ENCODE data around the gene CACNA1A. TPM values are rescaled to one million over a fixed set of nuclear protein-coding genes. Genes with fewer than 3 reads are reported as not detected.

CACNA1A gene
- total and polyA plus RNA-seq, 9 donors, result 0.58 to 2.8 (median 1.4) TPM

DNA sequence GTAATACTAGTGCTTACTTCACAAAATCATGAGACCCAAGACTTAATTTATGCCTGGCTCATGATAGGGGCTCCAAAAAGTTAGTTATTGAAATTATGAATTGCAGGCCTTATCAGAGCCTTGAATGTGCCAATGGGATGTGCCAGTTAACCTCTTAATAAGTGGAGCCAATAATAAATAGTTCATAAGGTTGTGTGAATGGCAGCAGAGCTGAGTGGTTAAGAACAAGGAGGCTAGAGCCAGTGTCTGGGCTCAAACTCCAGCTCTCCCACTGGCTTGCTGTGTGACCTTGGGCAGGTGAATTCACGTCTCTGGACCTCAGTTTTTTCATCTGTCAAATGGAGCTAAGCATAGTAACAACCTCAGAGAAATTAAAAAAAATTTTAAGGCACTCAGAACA lies 222.4 kb downstream of the CACNA1A start:
- H3K36me3 ChIP-seq (ENCODE audit: control insufficient read depth, insufficient read depth, low read length), result no peaks in the 10 kb centered on the region
- DNase-seq, result no peak
- WGBS (ENCODE audit: insufficient coverage), result no CpG with 5 or more reads among the region's 1 CpG
- H3K4me1 ChIP-seq (ENCODE audit: control insufficient read depth, insufficient read depth, low read length), result no peaks in the 10 kb centered on the region
- H3K9me3 ChIP-seq (replicated peaks; ENCODE audit: control insufficient read depth, low read depth, low read length), result no peaks in the 10 kb centered on the region
- H3K27me3 ChIP-seq (ENCODE audit: control insufficient read depth, insufficient read depth, low read length), result peaks cover 5% of the 10 kb centered on the region
- no peak overlapping the region for H3K27ac ChIP-seq (ENCODE audit: low read length)
- H3K4me3 ChIP-seq (ENCODE audit: low read length), result no peak overlapping the region

DNA sequence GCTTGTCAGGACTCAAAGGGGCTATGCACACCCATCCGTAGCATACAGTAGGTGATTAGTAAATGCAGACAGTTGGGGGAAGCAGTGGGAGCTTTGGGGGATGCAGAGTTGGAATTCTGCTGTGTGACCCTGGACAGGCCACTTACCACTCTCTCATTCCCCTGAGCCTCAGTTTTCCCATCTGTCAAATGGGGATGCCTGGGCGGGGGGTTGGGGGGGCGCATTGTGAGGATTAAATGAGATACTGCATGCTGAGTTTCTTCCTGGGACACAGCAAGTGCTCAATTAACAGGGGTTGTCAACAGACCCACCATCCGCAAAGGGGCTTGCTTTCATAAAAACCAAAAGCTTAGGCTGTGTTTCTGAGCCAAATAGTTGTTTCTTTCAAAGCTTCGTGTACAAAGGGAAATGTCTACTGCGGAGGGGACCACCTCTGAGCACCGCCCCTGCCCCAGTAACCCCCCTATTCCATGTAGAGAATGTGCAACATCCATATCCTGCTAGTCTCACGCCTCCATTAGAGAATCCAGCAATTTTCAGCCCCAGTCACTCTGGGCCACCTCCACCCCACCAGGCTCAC lies 223.7 kb downstream of the CACNA1A start:
- H3K27ac ChIP-seq (ENCODE audit: low read length), result no peak overlapping the region
- H3K4me3 ChIP-seq (ENCODE audit: low read length), result no peak overlapping the region
- 54% methylated on average over 6 of the region's 8 CpGs for WGBS (ENCODE audit: insufficient coverage)
- peaks cover 5% of the 10 kb centered on the region for H3K27me3 ChIP-seq (ENCODE audit: control insufficient read depth, insufficient read depth, low read length)
- no peaks in the 10 kb centered on the region for H3K9me3 ChIP-seq (replicated peaks; ENCODE audit: control insufficient read depth, low read depth, low read length)
- DNase-seq, result no peak
- no peaks in the 10 kb centered on the region for H3K4me1 ChIP-seq (ENCODE audit: control insufficient read depth, insufficient read depth, low read length)
- H3K36me3 ChIP-seq (ENCODE audit: control insufficient read depth, insufficient read depth, low read length), result no peaks in the 10 kb centered on the region

DNA sequence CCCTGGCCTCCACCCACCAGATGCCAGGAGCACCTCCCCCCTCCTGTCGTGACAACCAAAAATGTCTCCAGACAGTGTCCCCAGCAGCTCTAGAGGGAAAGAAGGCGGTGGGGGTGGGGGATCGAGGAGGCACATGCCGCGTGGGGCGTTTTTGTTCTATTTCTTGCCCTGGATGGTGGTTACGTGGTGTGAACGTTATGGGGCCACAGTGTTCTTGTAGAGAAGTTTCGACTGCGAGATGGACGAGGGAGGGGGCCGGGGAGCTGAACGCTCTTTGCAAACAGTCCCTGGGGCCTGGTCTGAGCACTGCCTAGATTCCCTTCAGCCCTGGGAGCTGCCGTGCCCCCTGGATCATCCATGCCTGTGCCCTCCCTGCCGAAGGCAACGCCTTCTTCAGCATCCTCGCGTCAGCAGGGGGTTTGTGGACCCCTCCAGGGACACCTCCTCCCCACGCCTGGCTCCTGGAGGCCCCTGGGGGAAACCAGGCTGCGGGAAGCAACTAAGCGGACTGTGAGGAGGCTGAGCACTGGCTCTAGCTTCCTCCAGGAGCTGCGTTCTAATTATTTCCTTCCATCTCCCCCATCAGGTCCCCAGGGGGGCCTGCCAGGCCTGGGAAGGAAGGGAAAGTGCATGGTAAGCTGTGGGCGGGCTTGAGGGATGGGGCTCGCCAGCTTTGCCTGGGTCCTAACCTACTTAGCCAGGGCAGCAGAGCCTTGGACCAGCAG lies 224.6 kb downstream of the CACNA1A start:
- 40% methylated on average over 17 of the region's 24 CpGs for WGBS (ENCODE audit: insufficient coverage)
- H3K27me3 ChIP-seq (ENCODE audit: control insufficient read depth, insufficient read depth, low read length), result peaks cover 5% of the 10 kb centered on the region
- no peaks in the 10 kb centered on the region for H3K4me1 ChIP-seq (ENCODE audit: control insufficient read depth, insufficient read depth, low read length)
- no peak for DNase-seq
- H3K9me3 ChIP-seq (replicated peaks; ENCODE audit: control insufficient read depth, low read depth, low read length), result no peaks in the 10 kb centered on the region
- H3K36me3 ChIP-seq (ENCODE audit: control insufficient read depth, insufficient read depth, low read length), result no peaks in the 10 kb centered on the region
- H3K4me3 ChIP-seq (ENCODE audit: low read length), result no peak overlapping the region
- H3K27ac ChIP-seq (ENCODE audit: low read length), result no peak overlapping the region

DNA sequence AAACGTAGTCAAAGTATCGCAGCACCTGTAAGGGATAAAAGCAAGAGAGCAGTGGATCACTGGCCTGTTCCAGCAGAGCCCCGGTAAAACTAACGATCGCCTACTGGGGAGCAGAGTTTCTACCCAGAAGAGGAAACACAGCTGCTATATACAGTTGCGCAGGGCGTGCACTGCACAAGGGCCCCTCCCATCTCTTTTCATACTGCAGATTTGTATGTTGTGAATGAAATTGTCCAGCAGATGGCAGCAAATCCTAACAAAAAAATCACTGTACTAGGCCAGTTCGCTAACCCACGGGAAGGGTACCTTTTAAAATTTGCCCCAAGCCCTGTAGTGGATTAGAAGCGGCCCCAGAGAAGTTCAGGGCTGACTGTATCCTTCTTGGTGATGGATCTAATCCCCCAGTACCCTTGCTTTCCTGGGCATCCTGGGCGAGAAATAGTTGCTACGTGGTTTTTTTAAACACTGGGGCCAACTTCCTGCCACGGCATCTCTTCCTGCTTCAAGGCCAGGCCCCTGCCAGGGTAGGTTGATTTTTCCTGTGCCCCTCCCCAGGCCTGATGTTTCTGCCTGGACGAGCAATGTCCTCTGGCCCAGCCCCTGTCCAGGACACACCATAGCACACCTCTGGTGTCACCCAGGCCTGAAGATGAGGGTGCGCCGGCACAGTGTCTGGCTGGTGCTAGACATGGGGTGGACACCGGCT lies 229.0 kb downstream of the CACNA1A start:
- peak; percentile 81 for DNase-seq
- H3K36me3 ChIP-seq (ENCODE audit: control insufficient read depth, insufficient read depth, low read length), result no peaks in the 10 kb centered on the region
- H3K4me1 ChIP-seq (ENCODE audit: control insufficient read depth, insufficient read depth, low read length), result no peaks in the 10 kb centered on the region
- H3K4me3 ChIP-seq (ENCODE audit: low read length), result no peak overlapping the region
- 70% methylated on average over 13 of the region's 17 CpGs for WGBS (ENCODE audit: insufficient coverage)
- H3K9me3 ChIP-seq (replicated peaks; ENCODE audit: control insufficient read depth, low read depth, low read length), result no peaks in the 10 kb centered on the region
- no peak overlapping the region for H3K27ac ChIP-seq (ENCODE audit: low read length)
- peaks cover 5% of the 10 kb centered on the region for H3K27me3 ChIP-seq (ENCODE audit: control insufficient read depth, insufficient read depth, low read length)

DNA sequence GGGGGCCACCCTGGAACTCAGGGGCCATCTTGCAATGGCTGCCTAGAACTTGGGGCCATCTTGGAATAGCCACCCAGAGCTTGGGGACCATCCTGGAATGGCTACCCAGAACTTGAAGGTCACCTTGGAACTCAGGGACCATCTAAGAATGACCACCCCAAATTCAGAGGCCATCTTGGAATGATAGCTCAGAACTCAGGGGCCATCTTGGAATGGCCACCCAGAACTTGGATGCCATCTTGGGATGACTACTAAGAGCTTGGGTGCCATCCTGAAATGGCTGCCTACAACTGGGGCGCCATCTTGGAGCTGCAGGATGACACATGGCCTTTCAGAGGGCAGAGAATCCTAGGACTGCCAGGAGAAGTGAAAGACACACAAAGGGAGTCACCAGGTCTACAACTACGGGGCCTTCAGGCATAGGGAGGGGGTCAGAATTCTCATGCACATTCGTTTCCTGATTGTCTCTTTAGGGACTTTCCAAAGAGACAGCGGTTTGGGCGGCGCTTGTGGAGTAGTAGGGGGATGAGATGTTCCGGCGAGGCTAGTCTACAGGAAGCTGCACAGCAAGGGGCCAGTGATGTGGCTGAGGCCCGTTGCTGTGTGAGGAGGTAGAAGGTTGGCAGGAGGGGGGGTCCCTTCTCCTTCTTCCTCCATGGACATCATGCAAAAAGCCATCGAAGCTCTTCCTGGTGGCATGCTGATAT lies 231.1 kb downstream of the CACNA1A start:
- Histone ChIP-seq H3K36me3 (ENCODE audit: control insufficient read depth, insufficient read depth, low read length) (no peaks in the 10 kb centered on the region), H3K27ac (ENCODE audit: low read length) (no peak overlapping the region), H3K9me3 (replicated peaks; ENCODE audit: control insufficient read depth, low read depth, low read length) (peaks cover 4% of the 10 kb centered on the region), H3K27me3 (ENCODE audit: control insufficient read depth, insufficient read depth, low read length) (no peaks in the 10 kb centered on the region), H3K4me3 (ENCODE audit: low read length) (no peak overlapping the region), H3K4me1 (ENCODE audit: control insufficient read depth, insufficient read depth, low read length) (no peaks in the 10 kb centered on the region)
- 84% methylated on average over 8 of the region's 10 CpGs for WGBS (ENCODE audit: insufficient coverage)
- no peak for DNase-seq

DNA sequence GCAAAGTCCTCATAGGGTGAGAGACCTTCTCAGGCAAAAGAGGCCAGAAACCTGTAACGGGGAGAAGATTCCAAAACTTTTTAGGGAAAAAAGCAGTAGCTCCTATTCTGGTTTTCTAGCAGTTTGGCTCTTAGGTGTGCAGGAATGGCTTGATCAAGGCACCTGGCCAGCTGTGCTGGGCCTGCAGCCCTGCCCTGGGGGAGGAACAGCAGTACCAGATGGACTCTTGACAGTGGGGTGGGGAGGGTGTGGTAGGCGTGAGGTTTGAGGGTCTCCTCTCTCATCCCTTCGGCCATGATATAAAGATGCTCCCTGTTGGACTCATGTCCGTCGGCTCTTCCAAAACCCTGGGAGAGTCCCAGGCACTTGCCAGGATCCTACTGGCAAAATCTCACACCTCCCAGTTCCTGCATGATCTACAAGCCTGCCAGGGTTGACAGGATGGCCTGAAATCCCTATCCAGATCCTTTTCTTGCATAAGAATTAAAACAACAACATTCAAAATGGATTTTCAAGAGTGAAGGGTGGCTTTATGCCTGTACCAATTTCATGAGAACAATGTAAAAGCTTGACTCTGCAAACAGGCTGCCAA lies 235.7 kb downstream of the CACNA1A start:
- no peak for DNase-seq
- Histone ChIP-seq H3K4me1 (ENCODE audit: control insufficient read depth, insufficient read depth, low read length) (no peaks in the 10 kb centered on the region), H3K9me3 (replicated peaks; ENCODE audit: control insufficient read depth, low read depth, low read length) (peaks cover 4% of the 10 kb centered on the region), H3K27me3 (ENCODE audit: control insufficient read depth, insufficient read depth, low read length) (peaks cover 2% of the 10 kb centered on the region), H3K4me3 (ENCODE audit: low read length) (no peak overlapping the region), H3K27ac (ENCODE audit: low read length) (no peak overlapping the region), H3K36me3 (ENCODE audit: control insufficient read depth, insufficient read depth, low read length) (no peaks in the 10 kb centered on the region)
- 73% methylated on average over 3 of the region's 5 CpGs for WGBS (ENCODE audit: insufficient coverage)

DNA sequence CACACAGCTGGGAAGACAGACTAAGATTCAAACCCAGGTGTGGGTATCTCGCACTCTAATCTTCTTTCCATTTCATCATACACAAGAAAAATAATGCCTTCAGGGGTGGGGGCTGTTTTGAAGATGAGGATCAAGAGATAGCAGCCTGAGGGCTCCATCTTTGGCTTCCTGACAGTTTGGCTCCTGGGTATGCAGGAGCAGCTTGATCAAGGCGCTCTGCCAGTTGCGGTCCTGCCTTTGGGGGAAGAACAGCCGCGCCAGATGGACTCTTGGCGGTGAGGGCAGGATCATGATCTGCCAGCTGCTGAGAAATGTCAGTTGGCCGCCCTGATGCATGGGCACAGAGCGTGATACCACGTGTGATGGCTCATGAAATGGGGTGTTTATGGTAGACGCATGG lies 236.9 kb downstream of the CACNA1A start:
- DNase-seq, result no peak
- Histone ChIP-seq H3K9me3 (replicated peaks; ENCODE audit: control insufficient read depth, low read depth, low read length) (peaks cover 4% of the 10 kb centered on the region), H3K27ac (ENCODE audit: low read length) (no peak overlapping the region), H3K36me3 (ENCODE audit: control insufficient read depth, insufficient read depth, low read length) (no peaks in the 10 kb centered on the region), H3K27me3 (ENCODE audit: control insufficient read depth, insufficient read depth, low read length) (peaks cover 2% of the 10 kb centered on the region), H3K4me3 (ENCODE audit: low read length) (no peak overlapping the region), H3K4me1 (ENCODE audit: control insufficient read depth, insufficient read depth, low read length) (no peaks in the 10 kb centered on the region)
- 96% methylated on average over 8 of the region's 10 CpGs for WGBS (ENCODE audit: insufficient coverage)

DNA sequence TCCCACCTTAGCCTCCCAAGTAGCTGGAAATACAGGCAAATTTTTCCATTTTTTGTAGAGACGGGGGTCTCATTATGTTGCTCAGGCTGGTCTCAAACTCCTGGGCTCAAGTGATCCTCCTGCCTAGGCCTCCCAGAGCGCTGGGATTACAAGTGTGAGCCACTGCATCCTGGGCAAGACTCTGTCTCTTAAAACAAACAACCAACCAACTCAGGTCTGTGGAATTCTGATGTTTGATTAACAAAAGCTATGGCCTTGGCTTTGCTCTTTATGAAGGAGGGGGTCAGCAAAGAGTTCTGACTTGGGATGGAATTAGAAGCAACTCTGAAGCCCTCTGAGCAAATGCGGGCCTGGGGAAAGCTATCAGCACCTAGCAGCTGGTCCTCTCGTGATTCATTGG lies 238.4 kb downstream of the CACNA1A start:
- Histone ChIP-seq H3K4me3 (ENCODE audit: low read length) (no peak overlapping the region), H3K27ac (ENCODE audit: low read length) (no peak overlapping the region), H3K4me1 (ENCODE audit: control insufficient read depth, insufficient read depth, low read length) (no peaks in the 10 kb centered on the region), H3K36me3 (ENCODE audit: control insufficient read depth, insufficient read depth, low read length) (no peaks in the 10 kb centered on the region), H3K9me3 (replicated peaks; ENCODE audit: control insufficient read depth, low read depth, low read length) (peaks cover 4% of the 10 kb centered on the region), H3K27me3 (ENCODE audit: control insufficient read depth, insufficient read depth, low read length) (peaks cover 5% of the 10 kb centered on the region)
- no peak for DNase-seq
- WGBS (ENCODE audit: insufficient coverage), result 77% methylated on average over 3 of the region's 4 CpGs

DNA sequence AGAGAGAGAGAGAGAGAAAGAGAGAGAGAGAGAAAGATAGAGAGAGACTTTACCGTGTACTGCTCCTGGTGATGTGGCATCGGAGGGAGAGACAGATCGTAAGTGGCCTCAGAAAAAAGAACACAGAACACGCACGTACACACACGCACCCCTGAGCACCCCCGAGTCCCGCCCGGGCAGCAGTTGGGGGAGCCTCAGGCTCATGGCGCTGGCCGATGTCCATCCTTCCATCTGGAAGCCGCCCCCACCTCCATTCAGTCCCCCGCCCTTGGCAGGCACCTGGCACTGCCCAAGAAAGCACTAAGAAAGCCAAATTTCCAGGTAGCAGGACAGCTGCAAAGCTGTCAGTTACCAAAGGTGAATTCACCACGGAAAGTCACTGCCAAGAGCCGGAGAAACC lies 239.1 kb downstream of the CACNA1A start:
- DNase-seq, result no peak

DNA sequence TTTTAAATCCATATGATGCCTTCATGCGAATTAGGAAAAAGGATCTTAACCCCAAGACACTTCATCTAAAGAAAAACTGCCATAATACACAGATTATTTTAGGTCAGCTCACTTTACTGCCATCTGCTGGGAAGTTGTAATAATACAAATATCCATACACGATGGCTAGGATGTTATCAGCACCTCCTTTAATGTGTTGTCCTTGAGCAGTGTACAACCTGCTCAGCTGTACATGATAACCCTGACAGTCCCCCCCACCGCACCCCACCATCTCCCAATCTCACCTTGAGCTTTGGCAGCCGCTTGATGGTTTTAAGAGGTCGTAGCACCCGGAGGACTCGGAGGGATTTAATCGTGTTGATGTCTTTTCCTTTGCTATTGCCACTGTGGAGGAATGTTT lies 243.8 kb downstream of the CACNA1A start:
- Histone ChIP-seq H3K4me3 (ENCODE audit: low read length) (no peak overlapping the region), H3K27ac (ENCODE audit: low read length) (no peak overlapping the region), H3K36me3 (ENCODE audit: control insufficient read depth, insufficient read depth, low read length) (no peaks in the 10 kb centered on the region), H3K9me3 (replicated peaks; ENCODE audit: control insufficient read depth, low read depth, low read length) (no peaks in the 10 kb centered on the region), H3K27me3 (ENCODE audit: control insufficient read depth, insufficient read depth, low read length) (peaks cover 5% of the 10 kb centered on the region), H3K4me1 (ENCODE audit: control insufficient read depth, insufficient read depth, low read length) (no peaks in the 10 kb centered on the region)
- peak; percentile 73 for DNase-seq
- WGBS (ENCODE audit: insufficient coverage), result 75% methylated on average over 5 of the region's 8 CpGs

More for the DNA sequence above, 239.1 kb downstream of the CACNA1A start:
- 81% methylated on average over 11 of the region's 15 CpGs for WGBS (ENCODE audit: insufficient coverage)
- Histone ChIP-seq H3K36me3 (ENCODE audit: control insufficient read depth, insufficient read depth, low read length) (no peaks in the 10 kb centered on the region), H3K4me3 (ENCODE audit: low read length) (no peak overlapping the region), H3K27me3 (ENCODE audit: control insufficient read depth, insufficient read depth, low read length) (peaks cover 5% of the 10 kb centered on the region), H3K9me3 (replicated peaks; ENCODE audit: control insufficient read depth, low read depth, low read length) (peaks cover 4% of the 10 kb centered on the region), H3K27ac (ENCODE audit: low read length) (no peak overlapping the region), H3K4me1 (ENCODE audit: control insufficient read depth, insufficient read depth, low read length) (no peaks in the 10 kb centered on the region)

Data from muscle of leg (tissue), 11 donors.